Activated naive CD8-positive, alpha-beta T cell treated with anti-CD3 and anti-CD28 coated beads, Interleukin-2, amount 50 U/mL, for 16 hours (primary cell): ENCODE measurements around the gene IPO5.

ENCODE experiments used
- DNase-seq: peaks from one replicate; pipeline ENCODE4 v3.0.0-alpha.2; 2020; ENCODE audit warnings: low read depth, low spot score

Gene IPO5

DNA sequence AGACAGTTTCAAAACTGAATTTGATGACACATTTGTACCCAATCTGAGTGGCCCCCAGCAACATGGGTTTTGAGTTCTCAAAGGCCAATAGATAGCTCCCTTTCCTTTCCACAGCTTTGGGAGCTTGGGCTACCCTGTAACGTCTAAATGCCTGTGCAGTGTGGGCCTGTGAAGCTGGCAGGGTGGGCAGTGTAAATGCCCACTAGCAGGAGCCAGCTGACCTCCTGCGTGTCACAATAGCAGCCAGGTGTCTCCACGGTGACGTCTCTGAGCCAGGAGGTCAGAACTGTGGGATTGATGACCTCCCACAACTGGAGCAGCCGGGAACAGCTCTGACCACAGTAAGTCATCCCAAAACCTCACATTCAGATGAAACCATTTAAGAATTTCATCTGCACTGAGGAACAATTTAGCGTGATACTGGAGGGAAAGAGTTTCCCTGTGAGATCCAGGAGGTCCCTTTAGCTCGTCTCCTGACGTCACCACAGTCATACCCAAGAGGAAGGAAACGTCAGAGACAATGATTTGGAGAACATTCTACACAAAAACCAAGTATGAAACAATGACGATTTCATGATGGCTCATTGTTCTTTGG, at the start of gene IPO5:
TSS of gene IPO5 (plus strand) at position 300 of the 595 bp plus-strand sequence. CDS start 23,022 bp downstream, outside the sequence.
- DNase-seq, result no peak

DNA sequence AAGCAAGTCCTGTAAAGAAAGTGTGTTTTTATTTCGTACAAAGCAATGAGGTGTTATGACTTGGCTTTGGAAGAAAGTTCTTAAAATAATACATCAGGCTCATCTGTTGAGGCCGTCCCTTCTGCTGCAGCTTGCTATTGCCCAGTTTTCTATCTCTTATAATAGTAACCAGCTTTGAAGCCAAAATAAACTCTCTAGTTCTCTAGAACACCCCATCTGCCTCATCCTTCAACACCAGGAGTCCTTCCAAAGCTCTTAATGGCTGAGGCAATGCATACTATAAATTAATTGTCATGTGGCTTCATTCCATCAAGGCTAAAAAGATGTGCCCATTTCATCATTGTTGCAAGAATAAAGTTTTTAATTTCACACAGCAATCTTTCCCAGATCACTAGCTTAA, 49.4 kb upstream of the IPO5 start:
- no peak for DNase-seq

DNA sequence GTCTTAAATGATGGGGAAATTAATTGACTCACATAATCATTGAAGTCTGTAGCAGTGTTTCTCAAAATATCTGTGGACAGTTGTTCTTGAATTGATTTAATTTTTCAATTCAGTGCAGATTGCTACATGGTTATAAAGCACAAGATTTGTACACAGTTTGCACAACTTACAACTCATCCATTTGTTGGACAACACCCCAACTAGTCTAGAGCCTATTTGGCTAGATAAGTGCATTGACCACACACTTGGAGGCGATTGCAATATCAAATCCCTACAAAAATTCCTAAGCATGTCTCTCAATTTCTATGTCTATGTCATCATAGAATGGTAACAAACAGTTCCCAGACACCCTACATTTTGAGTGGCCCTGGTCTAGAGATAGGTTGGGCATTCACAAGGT, 48.0 kb upstream of the IPO5 start:
- DNase-seq, result no peak

DNA sequence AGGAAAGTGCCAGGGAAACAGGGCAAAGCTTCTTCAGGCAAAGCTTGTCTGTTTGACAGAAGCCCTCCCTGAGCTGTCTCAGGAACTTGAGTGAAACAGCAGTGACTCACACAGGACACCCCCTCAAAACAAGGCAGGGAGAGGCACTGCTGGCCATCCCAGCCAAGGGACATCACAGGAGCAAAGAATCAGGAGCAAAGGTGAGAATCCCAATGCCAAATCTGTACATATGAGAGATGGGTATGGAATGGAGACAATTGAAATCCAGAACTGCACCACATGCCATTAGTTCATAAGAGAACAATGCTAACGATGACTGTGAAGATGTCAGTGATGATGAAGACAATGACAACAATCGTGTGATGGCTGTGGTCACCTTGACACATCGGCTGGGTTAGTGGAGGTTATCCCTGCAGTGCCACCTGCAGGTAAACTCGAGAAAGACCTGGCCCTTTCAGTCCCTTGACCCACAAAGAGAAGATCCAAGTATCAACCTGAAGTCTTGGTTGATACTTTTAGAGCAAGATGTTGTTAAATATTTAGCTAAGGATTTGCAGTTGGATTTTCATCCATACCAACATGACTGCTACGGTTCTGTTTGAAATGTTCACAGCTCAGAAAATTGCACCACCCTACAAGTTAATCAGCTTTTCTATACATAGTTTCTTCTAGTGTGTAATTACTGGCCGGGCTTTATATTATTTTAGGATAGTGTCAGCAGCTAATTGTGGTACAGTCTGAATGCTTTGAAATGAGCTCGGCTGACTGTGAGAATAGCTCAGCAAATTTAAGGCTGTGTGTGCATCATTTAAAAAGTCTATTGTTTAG, 42.0 kb upstream of the IPO5 start:
- DNase-seq, result no peak

DNA sequence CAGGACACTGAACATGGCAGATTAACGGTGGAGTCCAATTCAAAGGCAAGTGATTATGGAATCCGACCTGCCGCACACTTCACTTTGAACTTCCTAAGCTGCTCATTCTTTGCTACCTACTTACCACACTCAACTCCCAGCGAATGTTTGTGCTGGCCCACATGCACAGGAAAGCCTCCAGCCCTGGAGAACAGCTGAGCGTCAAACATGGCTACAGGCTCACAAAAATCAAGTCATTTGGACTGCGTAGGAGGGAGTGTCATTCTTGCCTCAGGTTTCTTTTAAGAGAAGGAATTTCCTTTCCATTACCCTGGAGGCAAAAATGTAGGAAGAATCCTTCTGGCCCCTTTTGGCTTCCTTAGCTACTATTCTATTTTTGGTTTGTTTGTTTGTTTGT, 41.3 kb upstream of the IPO5 start:
- DNase-seq, result no peak

DNA sequence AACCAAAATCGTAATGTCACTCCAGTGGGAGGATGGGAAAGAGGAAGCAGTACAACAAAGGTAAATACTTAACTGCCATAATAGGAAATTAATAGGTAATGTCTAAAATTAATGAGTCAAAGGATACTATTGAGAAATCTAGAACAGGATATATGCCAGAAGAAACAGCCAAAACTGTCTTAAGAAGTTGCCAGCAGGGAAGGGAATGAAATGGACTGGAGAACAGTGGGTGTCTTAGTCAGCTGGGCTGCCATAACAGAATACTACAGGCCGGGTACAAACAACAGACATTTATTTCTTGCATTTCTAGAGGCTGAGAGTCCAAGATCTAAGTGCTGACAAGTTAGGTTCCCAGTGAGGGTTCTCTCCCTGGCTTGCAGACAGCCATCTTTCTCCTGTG, 40.3 kb upstream of the IPO5 start:
- no peak for DNase-seq

DNA sequence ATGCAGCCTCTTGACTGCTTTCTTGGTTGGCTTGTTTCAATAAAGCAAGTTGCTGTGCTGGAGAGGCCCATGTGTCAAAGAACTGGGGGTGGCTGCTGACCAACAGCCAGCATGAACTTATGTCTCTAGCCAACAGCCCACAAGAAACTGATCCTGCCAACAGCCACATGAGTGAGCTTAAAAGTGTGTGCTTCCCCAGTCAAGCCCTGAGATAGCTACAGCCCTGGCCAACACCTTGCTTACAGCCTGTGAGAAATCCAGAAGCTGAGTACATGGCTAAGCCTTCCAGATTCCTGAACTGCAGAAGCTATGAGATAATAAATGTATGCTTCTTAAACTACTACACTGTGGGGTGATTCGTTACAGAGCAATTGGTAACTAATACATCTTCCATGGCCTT, 38.9 kb upstream of the IPO5 start:
- no peak for DNase-seq

DNA sequence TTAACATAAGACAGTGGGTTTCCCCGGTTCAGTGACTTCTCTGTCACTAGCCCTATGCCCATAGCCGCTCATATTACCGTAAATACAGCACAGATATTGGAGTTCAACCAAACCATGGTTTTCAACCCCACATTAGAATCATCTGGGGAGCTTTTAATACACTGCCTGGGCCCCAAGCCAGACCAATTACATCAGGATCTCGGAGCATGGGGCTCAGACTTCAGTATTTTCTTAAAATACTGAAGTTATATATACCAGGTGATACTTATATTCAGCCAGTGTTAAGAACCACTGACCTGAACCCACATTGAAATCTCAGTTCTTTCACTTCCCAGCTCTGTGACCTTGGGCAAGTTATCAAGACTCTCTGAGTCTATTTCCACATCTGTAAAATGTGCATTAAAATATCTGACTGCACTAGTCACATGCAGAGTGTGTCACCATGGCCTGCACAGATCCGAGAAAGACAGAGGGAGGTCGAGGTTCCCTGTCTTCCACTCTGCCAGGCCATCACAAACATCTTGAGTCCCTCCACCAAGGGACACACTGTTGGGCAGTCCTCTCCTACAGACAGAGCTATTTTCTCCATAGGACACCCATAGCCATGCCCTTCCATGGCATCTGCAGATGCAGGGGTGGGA, 32.2 kb upstream of the IPO5 start:
- no peak for DNase-seq

DNA sequence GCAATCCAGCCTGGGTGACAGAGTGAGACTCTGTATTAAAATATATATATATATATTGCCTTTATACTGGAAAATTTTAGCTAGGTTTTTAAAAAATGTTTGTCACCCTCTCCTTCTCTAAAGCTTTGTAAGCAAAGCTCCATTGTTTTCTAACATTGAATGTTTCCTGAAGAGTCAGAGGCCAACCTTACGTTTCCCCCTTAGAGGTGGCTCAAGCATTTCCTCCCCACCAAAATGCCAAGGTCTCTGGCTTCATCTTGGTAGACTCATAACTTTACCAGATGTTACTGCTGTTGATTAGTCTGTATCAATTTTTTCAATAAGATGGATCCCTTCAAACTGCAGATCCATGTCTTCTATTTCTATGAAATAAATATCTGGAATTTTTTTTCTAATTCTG, 25.2 kb upstream of the IPO5 start:
- no peak for DNase-seq

DNA sequence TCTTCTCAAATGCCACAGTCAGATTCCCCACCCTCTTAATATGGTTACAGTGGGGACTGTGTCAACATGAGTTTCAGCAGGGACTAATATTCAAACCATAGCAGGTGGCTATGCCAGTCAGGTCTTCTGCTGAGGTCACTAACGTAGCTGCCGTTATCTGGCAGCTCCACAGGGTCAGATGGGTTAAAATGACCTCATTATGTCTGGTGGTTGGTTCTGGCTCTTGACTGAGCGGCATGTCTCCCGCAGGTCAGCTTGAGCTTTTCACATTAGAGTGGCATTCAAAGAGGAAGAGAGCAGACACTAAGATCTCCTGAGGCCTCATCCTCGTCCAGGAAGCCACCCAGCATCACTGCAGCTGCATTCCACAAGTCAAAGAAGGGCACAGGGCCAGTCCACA, 21.4 kb upstream of the IPO5 start:
- no peak for DNase-seq

DNA sequence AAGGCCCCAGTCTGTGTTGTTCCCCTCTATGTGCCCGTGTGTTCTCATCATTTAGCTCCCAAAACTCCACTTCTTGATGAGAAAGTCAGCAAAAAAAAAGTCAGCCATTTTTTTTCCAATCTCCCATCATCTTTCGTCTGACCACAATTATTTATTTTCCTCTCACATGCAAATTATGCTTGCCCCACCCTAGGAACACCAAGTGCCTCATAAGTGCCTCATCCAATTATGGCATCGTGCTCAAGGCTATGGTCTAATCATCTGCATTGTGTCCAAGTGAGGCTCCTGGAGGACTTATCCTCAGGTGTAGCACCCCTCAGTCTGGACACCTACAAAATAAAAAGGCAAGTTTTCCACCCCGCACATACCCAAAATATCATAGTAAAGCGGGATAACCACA, 20.8 kb upstream of the IPO5 start:
- no peak for DNase-seq

DNA sequence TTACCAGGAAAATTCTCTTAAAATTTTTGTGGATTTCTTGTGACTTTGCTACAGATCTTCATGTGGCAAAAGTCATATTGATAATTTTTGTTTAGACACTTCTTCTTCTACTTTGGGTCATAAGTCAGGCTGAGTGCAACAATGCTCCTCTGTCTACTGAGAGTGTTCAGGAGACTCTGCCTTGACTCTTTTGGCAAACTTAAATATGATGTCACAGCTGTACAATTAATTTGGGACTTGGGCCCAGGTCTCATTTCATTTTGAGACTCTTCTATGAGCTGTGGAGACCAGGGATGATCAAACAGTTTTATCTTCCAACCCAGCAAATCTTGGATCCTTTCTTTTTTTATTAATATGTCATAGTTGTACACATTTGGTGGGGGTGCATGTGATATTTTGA, 19.7 kb upstream of the IPO5 start:
- no peak for DNase-seq

DNA sequence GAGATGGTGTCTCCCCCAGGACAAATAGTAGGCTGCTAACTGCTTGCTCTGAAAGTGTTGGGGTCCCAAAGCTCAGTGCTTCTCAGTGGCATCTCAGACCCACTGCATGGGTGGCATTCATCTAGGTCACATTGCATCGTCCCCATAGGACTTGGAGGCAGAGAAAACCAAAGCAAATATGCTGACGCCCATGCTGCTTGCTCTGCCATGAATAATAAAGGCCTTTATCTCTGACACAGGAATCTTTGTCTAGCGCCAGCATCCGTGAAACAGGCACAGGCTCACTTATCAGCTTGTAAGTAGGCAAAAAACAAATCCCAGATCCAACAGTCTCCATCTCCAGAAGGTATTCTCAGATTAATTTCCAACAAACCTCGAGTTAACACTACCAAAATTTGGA, 18.9 kb upstream of the IPO5 start:
- DNase-seq, result no peak

DNA sequence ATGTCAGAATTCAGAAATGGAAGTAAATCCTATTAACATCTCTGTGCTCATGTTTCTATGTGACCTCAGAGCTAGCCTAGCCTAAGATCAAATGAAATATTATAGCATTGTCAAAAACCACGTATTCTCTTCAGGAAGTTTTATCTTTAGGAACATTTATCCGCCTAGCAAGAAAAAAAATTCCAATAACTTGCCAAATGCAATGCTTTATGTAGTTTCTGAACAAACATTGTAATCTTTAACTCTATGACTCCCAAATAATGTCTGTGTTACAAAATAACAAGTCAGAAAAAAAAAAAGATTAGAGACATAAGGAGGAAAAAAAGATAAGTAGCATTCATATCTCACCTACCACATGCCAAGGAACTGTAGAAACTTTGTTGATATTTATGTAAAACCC, 18.4 kb upstream of the IPO5 start:
- DNase-seq, result no peak

DNA sequence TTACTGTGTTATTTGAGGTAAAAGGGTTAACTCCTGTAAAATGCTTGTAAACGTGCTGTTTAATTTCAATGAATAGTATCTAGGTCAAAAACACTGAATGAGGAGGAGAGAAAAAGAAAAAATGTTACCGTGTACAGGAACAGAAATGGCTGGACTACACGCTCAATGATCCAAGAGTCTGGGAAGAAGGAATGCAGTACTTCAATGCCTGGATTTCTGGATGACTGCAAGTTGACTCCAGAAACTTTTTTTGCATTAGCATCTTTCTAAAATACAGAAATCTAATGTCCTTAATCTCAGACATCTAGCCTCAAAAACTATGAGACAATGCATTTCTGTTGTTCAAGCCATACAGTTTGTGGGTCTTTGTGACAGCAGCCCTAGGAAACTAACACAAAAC, 17.4 kb upstream of the IPO5 start:
- no peak for DNase-seq

DNA sequence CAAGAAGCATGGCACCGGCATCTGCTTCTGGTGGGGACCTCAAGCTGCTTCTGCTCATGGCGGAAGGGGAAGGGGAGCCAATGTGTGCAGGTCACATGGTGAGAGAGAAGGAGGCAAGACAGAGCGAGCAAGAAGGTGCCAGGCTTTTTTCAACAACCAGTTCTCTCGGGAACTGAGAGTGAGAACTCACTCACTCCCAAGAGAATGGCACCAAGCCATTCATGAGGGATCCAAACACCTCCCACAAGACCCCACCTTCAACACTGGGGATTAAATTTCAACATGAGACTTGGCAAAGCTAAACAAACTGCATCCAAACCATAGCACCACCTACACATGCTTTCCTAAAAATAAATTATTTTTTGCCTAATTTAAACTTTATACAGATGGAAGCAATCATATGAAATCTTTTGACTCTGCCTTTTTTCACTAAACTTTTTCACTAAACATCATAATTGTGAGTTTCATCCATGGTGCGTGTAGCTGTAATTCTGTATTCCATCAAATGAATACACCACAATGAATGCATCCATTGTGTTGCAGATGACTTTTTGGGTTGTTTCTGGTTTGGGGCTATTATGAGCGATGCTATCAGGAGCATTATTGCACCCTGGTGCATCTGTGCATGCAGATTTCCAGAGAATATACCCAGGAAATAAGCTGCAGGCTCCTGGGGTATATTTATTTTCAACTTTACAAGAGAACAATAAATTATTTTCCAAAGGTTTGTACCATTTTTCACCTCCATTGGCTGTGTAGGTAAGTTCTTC, 14.6 kb upstream of the IPO5 start:
- no peak for DNase-seq

DNA sequence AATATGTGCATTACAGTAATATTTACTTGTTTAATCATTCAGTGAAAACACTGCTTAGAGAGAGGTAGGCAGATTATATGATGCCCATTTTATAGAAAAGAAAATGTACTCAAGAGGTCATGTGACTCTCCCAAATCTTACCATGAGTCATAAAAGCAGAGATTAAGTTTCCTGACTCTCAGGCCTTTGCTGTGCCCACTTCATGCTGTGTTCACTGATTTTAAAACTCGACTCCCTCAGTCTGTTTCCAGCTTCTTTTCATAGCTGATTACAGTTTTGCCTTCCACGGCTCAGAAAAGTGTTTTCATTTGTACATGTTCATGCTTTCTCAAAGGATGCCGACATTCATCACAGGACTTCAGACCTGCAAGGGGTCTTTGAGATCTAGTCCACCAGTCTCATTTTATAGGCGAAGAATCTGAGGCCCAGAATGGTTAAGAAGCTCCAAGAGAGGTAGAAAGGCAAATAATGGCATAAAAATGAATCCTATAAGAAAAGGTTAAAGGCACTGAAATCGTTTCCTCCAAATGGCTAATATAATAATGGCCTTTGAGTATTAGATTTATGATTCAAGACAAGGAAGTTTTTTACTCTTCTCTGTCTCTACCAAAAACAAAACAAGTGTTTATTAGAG, 9.0 kb upstream of the IPO5 start:
- DNase-seq, result no peak

DNA sequence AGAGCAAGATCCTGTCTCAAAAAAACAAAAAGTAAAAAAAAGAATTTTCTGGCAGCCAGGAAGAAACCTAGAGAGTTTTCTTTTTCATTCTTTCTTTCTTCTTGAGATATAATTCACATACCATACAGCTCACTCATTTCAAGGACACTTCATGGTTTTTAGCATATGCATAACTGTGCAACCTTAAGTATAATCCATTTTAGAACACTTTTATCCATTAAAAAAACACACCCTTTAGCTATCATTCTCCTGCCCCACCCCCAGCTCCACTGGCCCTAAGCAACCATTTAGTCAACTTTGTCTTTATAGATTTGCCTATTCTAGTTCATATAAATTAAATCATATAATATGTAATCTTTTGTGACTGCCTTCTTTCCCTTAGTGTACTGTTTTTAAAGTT, 8.1 kb upstream of the IPO5 start:
- DNase-seq, result no peak

DNA sequence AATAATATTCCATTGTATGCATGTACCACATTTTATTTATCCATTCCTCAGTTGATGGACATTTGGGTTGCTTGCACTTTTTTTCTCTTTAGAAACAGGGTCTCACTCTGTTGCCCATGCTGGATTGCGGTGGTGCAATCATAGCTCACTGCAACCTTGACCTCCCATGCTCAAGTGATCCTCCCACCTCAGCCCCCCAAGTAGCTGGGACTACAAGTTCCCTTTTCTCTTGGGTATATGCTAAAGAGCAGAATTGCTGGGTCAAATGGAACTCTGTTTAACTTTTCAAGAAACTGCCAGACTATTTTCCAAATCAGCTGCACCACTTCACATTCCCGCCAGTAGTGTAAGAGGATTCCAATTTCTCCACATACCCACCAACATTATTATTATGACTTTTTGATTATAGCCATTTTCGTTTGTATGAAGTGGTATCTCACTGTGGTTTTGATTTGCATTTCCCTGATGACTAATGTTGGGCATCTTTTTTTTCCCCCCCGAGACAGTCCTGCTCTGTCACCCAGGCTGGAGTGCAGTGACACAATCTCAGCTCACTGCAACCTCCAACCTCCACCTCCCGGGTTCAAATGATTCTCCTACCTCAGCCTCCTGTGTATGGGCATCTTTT, 7.6 kb upstream of the IPO5 start:
- DNase-seq, result no peak

DNA sequence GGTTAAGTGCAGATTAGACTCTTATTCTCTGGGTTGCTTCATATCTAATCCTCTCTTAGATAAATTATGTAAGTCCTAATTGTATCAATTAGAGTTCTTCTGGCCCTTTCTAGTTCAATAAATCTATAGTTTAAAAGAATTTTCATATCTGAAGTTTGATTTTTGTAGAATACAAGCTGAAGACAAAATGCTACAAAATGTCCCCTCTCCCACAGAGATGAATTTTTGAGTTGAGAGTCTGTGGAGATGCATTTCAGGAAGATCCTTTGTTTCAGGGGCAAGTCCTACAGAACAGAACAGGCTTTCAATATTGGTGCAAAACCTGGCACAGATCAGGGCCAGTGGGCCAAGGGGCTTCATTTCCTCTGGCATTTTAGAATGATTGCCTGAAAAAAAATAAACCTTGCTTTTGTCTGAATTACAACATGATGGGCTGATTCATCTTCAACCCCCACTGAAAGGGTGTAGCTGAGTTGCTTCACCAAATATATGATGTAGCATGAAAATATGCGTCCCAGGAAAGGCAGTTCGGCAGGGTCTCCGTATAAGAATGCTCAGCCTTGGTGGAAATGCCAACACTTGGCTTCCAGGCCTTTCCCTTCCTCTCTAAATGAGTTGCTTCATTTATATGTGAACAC, 6.4 kb upstream of the IPO5 start:
- DNase-seq, result no peak

DNA sequence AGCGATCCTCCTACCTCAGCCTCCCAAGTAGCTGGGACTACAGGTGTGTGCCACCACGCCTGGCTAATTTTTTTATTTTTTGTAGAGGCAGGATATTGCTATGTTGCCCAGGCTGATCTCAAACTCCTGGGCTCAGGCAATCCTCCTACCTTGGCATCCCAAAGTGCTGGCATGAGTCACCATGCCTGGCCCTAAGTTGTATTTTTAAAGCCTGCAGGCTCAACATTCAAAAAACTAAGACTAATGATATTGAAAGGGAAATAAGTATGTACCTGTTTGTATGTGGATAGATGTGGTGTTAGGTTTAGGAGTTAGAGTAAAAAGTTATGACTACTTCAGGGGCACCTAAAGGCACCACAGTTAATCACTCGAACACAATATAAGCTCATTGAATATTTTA, 5.4 kb upstream of the IPO5 start:
- no peak for DNase-seq
